ENCODE data around the gene TNNI3. TPM values are rescaled to one million over a fixed set of nuclear protein-coding genes. Genes with fewer than 3 reads are reported as not detected.
"Not testable (repeated sequence)": the region's sequence is repeated elsewhere in the genome, so short reads cannot be mapped to it uniquely, and the experiment has no call there.

The TNNI3 gene
- polyA plus RNA-seq, 1 donor = 3.3 TPM

GRCh38 chr19:55173714-55174409 lies 16.3 kb upstream of the TNNI3 start:
- DNase-seq = peak; percentile 40

DNA sequence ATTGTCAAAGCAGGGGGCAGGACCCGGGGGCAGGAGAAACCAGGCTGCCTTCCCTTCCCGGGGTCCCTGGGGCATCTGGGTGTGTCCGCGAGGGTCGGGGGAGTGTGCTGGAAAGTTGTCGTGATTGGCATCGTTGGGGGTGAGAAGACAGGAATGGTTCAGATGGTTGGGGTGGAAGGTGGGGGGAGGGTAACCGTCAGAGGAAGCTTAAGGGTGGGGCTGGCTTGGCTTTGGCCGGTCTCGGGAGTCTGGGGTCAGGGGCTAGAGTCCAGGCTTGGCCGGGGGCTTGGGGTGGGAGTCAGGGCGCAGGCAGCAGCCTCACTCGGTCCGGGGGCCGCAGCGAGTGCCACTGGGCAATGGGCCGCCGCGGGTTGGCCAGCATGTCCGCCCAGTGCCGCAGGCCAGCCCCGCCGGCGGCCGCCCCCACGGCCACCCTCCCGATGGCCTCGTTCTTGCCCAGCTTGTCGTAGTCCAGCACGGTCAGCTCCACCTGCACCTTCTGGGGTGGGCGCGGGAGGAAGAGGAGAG lies 15.7 kb upstream of the TNNI3 start:
- DNase-seq = no peak

DNA sequence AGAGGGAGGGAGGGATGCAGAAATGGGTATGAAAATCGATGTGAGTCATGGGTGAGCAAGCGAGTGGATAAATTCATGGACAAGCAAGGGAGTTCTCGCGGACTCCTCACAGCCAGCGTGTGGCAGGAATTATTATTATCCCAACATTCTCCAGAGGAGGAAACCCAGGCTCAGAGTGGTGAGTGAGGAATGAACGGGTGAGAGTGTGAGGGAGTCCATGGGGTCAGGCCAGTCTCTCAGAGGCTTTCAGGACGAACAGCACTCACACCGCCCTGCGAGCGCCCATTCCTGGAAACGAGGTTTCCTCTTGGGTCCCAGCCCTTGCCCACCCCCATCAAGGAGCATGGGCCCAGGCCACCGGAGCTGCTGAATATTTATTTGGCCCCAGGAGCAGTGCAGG lies 15.2 kb upstream of the TNNI3 start:
- DNase-seq = no peak

DNA sequence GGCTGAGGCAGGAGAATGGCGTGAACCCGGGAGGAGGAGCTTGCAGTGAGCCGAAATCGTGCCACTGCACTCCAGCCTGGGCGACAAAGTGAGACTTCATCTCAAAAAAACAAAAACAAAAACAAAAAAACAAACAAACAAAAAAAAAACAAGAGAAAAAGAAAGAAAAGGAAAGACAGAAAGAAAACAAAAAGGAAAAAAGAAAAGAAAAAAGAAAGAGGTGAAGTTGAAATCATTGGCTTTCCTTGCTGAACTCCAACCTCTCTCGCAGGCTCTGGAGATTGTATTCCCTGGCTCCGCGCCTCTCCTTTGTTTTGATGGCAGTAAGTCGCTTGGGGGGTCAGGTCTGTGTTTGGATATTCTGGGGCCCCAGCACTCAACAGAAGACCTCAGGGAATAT lies 14.8 kb upstream of the TNNI3 start:
- DNase-seq = not testable (repeated sequence)

DNA sequence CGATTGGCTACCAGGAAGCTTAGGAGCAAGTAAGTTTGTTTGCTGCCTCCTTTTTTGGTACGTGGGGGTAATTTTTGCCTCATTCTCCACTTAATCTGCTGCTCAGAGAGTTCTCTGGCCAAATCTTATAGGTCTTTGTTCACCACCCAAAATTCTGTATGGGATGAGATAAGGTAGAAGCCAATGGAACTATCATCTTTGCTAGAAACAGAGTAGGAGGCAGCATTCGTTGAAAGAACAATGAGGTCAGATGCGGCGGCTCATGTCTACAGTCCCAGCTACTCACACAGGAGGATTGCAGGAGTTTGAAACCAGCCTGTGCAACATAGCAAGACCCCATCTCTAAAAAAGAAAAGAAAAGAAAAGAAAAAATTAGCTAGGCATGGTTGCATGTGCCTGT lies 13.9 kb upstream of the TNNI3 start:
- DNase-seq = no peak

DNA sequence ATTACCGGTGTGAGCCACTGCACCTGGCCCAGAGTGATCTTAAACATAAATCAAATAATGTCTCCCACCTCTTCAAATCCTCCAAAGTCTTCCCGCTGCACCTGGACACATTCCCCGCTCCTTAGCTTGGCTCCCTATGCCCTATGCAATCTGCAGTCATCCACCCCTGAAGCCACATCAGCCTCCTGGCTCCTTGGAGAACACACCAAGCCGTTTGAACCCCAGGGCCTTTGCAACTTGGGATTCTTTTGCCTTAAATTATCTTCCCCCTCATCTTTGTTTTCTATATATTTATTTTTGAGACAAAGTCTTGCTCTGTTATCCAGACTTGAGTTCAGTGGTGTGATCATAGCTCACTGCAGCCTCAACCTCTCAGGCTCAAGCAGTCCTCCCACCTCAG lies 11.6 kb upstream of the TNNI3 start:
- no peak for DNase-seq

GRCh38 chr19:55166530-55167268 lies 9.2 kb upstream of the TNNI3 start, which contains the start of gene DNAAF3:
DNAAF3 (minus strand) TSS chr19:55166613; CDS start chr19:55166413, 200 bp downstream.
- peak; percentile 95 for DNase-seq

DNA sequence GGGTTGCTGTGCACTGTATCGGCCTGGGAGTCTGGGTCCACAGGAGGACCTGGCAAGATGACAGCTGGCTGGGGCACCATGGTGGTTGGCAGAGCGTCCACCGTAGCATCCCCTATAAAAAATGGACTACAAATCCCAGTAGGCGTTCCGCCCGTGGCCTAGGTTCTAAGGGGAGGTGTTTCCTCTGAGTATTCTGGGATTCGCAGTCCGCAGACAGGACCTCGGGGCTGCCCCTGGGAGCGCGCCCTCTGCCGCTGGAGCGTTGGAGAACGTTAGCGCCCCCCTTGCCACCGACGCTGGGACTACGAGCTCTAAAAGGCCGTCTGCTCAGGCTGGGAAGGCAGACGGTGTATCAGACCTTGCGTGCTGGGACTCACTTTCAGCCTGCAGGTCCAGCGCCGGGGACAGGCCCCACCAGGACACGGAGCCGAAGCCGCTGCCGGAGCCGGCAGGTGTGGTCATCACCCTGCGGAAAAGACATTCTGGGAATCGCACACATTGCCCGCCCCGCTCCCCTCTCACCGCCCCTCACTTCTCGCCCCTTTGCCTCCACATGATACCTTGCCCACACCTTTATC lies 8.5 kb upstream of the TNNI3 start:
- peak; percentile 52 for DNase-seq

DNA sequence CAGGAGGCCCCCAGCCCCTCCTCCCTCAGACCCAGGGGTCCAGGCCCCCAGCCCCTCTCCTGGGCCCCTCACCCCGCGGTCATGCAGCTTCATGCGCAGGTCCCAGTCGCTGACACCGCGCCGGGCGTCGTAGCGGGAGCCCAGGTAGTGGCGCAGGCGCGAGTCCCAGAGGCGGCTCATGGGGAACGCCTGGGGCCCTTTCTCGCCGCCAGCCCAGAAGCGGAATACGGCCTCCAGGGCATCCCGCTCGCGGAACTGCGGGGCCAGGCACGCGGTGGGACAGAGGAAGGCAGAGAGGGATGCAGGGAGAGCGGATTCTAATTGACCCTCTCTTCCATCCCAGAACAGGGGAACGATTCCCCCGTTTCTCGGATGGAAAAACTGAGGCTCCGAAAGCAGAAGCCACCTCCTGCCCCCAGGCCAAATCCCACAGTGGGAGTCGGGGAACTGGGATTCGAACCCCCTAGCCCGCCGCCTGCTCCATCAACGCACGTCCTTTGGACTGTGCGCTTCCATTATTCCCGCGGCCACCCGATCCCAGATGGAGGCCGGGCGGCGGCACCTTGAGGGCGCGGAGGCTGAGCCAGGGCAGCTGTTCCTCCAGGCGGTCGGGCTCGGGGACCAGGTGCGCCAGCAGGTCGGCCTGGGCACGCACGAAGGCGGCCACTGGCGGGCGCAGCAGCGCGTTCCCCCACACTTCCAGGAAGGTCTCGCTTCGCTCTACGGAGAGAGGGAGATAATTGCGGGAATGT lies 4.2 kb upstream of the TNNI3 start:
- DNase-seq = no peak

DNA sequence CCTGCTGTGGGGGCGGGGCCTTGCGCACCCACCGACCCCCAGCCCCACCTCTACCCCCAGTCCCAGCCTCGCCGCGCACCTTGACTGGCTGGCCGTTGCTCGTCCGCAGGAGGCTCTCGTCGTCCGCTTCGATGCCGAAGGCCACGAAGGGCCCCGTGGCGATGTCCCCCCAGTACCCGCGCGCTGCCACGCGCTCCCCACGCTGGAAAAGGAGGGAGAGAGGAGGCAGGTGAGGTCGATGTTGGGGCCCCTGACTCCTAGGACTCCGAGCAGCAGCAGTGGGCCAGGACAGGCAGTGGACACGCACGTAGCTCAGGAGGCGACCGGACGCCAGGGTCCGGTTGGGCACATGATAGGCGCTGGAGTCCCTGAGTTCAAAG lies 3.4 kb upstream of the TNNI3 start:
- DNase-seq = no peak

DNA sequence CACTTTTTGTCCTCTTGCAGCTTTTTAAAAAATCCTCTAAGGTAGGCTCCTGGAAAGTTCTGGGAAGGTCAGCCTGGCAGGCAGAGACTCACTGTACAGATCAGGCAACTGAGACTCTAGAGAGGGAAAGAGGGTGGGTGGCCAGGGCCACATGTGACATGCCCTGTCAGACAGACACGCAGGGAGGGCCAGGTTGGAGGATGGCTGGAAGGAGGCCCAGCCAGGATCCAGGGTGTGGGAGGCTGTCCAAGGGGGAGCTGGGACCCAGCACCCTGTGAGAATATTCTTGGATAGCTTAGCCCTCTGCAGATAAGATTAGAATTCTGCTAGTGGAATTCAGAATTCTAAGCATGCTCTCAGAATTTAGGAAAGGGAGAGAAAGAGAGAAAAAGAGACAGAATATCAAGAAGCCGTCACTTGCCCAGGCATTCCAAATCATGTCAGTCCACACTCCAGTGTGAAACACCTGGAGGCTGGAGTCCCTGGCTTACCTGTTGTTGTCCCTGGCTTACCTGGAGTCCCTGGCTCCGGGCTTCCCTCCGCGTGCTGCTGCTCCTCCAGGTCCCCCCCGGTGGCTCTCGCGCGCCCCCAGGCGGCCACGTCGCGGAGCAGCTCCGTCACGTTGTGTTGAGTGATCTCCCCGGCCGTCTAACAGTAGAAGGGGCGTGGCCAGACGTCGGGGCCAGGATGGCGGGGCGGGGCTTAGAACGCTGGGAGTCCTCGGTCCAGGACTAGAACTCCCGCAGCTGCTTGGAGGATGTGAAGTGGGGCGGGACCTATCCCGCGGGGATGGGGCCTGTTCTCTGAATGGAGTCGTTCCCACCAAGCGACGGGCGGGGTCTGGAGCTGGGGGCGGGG lies 2.8 kb upstream of the TNNI3 start:
- DNase-seq = peak; percentile 81

DNA sequence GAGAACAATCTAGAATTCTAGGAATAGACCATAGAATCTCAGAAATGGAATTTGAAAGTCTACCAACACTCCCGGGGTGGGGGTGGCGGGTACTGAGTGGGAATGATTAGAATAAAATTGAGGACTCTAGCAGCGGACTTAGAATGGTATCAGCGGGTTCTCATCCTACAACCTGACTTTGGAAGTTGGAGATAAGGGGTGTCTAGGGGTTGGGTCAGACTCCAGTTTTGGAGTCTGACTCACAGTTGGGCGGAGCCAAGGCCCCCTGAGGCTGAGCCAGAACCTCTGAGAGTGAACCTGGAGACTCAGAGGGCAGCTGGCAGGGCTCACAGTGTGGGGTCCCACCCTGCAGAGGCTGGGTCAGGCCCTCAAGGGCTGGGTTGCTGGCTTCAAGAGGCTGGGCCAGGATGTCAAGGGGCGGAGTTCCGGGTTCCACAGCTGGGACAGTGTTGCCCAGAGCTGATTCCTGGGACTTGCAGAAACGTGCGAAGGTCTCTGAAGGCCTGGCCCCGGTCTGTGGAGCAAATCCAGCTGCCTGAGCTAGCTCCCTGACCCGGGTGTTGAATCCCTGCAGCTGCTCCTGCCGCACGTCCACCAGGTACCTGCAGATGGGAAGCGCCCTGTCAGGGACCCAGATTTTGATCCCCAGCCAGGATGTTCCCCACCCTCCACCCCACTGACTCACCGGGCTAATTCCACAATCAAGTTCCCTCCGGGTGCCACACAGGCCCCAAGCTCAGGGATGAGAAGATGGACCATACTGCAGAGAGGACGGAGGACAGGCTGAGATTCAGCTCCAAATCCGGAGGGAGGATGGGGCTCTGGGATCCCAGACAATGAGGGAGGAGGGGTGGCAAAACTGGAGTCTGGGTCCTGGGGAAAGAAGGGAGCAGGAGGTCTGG lies 1.6 kb upstream of the TNNI3 start:
- DNase-seq = no peak

DNA sequence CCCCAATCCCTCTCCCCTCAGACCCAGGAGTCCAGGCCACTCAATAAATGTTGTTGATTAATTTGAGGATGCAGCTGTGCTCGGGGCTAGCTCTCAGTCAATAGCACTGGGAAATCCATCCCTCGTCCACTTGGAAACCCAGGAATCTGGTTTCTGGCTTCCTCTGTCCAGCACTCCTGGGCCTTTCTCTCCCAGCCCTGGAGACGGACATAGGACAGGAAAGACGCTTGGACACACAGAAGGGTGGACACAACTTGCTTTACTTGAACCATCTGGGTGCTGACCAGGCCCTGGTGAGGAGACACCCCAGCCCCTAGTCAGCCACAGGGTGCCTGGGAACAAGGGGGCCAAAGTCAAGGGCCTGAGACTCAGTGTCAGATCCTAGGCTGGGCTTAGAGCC lies 891 bp upstream of the TNNI3 start:
- no peak for DNase-seq

DNA sequence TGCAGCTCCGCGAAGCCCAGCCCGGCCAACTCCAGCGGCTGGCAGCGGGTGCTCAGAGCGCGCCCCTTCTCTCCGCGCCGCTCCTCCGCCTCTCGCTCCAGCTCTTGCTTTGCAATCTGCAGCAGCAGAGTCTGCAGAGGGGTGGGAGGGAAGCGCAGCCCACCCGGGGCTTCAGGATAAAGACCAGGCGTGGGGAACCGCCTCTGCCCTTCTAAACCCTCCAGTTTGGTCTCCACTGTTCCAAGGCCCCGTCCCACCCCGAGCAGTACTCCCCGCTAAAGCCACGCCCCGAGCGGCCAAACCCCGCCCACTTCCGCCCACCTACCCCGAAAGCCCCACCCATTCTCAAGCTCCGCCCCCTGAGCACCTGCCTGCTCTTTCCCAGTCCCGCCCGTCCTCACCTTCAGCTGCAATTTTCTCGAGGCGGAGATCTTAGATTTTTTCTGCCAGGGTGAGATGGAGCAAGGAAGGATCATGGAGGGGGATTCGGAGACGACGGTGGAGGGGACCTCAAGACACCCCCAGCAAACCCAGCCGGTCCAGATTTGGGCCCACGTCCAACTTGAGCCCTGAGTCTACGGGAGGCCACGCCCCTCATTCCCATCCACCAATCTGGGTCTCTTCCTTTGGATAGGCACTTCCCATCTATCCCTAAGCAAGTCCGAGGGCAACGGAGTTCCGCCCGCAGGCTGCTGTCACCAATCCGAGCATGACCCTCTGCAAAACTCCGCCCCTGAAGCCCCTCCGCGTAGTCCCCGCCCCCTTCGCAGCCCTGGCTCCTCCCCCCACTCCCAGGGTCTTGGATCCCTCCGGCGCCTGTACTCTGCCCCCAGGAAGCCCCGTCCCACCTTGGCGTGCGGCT lies 1.1 kb downstream of the TNNI3 start:
- DNase-seq = peak; percentile 58

DNA sequence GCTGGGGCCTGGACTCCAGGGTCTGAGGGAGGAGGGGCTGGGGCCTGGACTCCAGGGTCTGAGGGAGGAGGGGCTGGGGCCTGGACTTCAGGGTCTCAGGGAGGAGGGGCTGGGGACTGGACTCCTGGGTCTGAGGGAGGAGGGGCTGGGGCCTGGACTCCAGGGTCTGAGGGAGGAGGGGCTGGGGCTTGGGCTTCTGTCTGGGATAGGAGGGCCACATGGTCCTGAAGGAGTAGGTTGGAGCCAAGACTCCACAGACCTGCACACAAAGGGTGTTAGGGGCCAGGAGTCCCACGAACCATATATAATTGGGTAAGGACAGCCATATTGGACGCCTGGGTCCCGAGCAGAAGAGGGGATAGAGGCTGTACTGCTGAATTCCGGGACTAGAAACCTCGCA lies 1.7 kb downstream of the TNNI3 start:
- not testable (repeated sequence) for DNase-seq

DNA sequence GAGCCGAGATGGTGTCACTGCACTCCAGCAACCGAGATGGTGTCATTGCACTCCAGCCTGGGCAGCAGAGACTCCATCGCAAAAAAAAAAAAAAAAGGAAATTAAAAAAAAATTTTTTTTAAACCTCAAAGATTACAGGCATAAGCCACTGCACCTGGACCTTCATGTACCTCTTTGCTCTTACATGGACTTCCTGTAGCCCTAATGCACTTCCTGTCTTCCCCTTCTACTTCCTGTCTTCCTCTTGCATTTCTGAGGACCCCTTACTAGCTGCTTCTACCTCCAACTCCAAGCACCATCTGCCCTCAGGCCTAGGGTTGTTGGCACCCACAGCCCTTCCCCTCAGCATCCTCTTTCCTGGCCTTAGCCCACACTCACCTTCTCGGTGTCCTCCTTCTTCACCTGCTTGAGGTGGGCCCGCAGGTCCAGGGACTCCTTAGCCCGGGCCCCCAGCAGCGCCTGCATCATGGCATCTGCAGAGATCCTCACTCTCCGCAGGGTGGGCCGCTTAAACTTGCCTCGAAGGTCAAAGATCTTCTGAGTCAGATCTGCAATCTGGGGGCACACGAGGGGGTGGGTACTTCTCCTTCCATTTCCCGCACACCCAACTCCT lies 3.8 kb downstream of the TNNI3 start:
- no peak for DNase-seq

GRCh38 chr19:55152017-55152416 lies 5.5 kb downstream of the TNNI3 start:
- DNase-seq = no peak

GRCh38 chr19:55149078-55150003 lies 8.2 kb downstream of the TNNI3 start, which contains the start of gene TNNT1:
TNNT1 (minus strand) TSS chr19:55149206; CDS start chr19:55147157, 2,049 bp downstream.
- no peak for DNase-seq
